K562 (cell line): Measurements from ENCODE around the gene CLDN20. TPM values are rescaled to one million over a fixed set of nuclear protein-coding genes. Genes with fewer than 3 reads are reported as not detected.

Experiments
- ATAC-seq: fragments of 200-7000 bp; cut with Tn5 transposase; 3 replicates; pipeline ENCODE4 v1.9.1; 2020; ENCODE audit warnings: moderate library complexity
- BruUV-seq: library from RNA; stranded (reverse); fragments of 400-500 nt; replicated peaks from 2 replicates; lab custom pipeline; 2021; lab: Mats Ljungman, UMichigan
- CTCF ChIA-PET: fragments of 300-600 bp; formaldehyde crosslinking; extraction: SDS; loops from one replicate; lab custom pipeline; 2021; ENCODE audit warnings: low intra/inter-chr PET ratio; lab: Yijun Ruan, JAX
- POLR2A ChIA-PET: fragments of 300-600, 350-650 bp; sonication (Branson Sonifier 250); formaldehyde crosslinking; extraction: SDS; loops from one replicate; lab custom pipeline; 2021; ENCODE audit warnings: antibody characterized with exemption, inconsistent platforms; lab: Yijun Ruan, JAX
- DNase-seq, 4 experiments: peaks; one replicate each; pipeline versions ENCODE4 v3.0.0 to v3.0.0-alpha.2; 2011 to 2018; ENCODE audit warnings: low spot score in 3 of 4, mixed read lengths in 3 of 4; ENCODE audit errors: extremely low read depth in 1 of 4
- FAIRE-seq: peaks from 2 replicates; lab custom pipeline; 2011; peaks lifted over from hg19 to GRCh38; lab: Jason Lieb, UNC
- H2AFZ ChIP-seq: 2 replicates; pipeline ENCODE4 v1.6.0; 2011; ENCODE audit warnings: low read depth, low read length, control low read depth, inconsistent platforms
- H3K27ac ChIP-seq: fragments of 200-600 bp; 3 replicates; pipeline ENCODE4 v1.8.0; 2011; ENCODE audit warnings: low read depth, mild to moderate bottlenecking, control low read depth, inconsistent platforms, low read length, moderate library complexity, mixed read lengths; ENCODE audit errors: extremely low read depth
- H3K27me3 ChIP-seq, 2 experiments: fragments of 300-600 bp in 1 of 2; 2 replicates in 1 of 2; 3 replicates in 1 of 2; pipeline versions ENCODE4 v1.6.0 to v1.8.0; 2011; ENCODE audit warnings: inconsistent platforms in 2 of 2, low read length in 2 of 2, mild to moderate bottlenecking in 1 of 2, mixed read lengths in 1 of 2, moderate library complexity in 1 of 2; ENCODE audit not compliant: control insufficient read depth in 2 of 2, insufficient read depth in 2 of 2
- H3K36me3 ChIP-seq: fragments of 300-600 bp; 3 replicates; pipeline ENCODE4 v1.8.0; 2011; ENCODE audit warnings: mild to moderate bottlenecking, low read length, inconsistent platforms; ENCODE audit not compliant: control insufficient read depth, insufficient read depth
- H3K4me1 ChIP-seq, 2 experiments: fragments of 200-600 bp in 1 of 2; replicated peaks in 1 of 2; 2 replicates in 1 of 2; 3 replicates in 1 of 2; pipeline versions ENCODE4 v1.5.1 to v1.8.0; 2011; ENCODE audit warnings: inconsistent platforms in 2 of 2, low read length in 2 of 2, mild to moderate bottlenecking in 1 of 2, mixed read lengths in 1 of 2, moderate library complexity in 1 of 2; ENCODE audit not compliant: control insufficient read depth in 2 of 2, insufficient read depth in 2 of 2
- H3K4me2 ChIP-seq: 2 replicates; pipeline ENCODE4 v1.6.1; 2011; ENCODE audit warnings: low read length, control low read depth, inconsistent platforms, mixed read lengths; ENCODE audit not compliant: insufficient read depth
- H3K4me3 ChIP-seq: fragments of 200-600 bp; sonication (generic), shearing (Covaris generic); 2 replicates; pipeline ENCODE4 v1.5.1; 2016; ENCODE audit warnings: control low read depth, inconsistent platforms
- H3K79me2 ChIP-seq: fragments of 200-600 bp; 3 replicates; pipeline ENCODE4 v1.8.0; 2011; ENCODE audit warnings: low read length, inconsistent platforms; ENCODE audit not compliant: control insufficient read depth, insufficient read depth
- H3K9ac ChIP-seq, 2 experiments: 2 replicates each; pipeline versions ENCODE4 v1.6.0 to v1.6.1; 2011; ENCODE audit warnings: low read depth in 2 of 2, low read length in 2 of 2, control low read depth in 1 of 2, inconsistent platforms in 1 of 2, mild to moderate bottlenecking in 1 of 2, mixed read lengths in 1 of 2; ENCODE audit not compliant: insufficient read depth in 1 of 2
- H3K9me1 ChIP-seq: one replicate; pipeline ENCODE4 v1.6.0; 2011; ENCODE audit warnings: inconsistent platforms, mild to moderate bottlenecking, low read length, moderate library complexity; ENCODE audit not compliant: control insufficient read depth, insufficient read depth
- H3K9me3 ChIP-seq: replicated peaks from 2 replicates; pipeline ENCODE4 v1.5.1; 2011; ENCODE audit warnings: low read depth, low read length, inconsistent platforms; ENCODE audit not compliant: control insufficient read depth, insufficient read depth
- H4K20me1 ChIP-seq: replicated peaks from 2 replicates; pipeline ENCODE4 v1.6.1; 2011; ENCODE audit warnings: low read length, inconsistent platforms, mixed read lengths; ENCODE audit not compliant: control insufficient read depth, insufficient read depth
- CHD1 ChIP-seq: fragments of 200-600 bp; sonication (generic); IDR thresholded peaks from one replicate; pipeline ENCODE4 v1.6.1; 2012; ENCODE audit warnings: mild to moderate bottlenecking, moderate library complexity, low read length, inconsistent platforms
- E2F4 ChIP-seq: sonication (generic); formaldehyde crosslinking; IDR thresholded peaks from 2 replicates; pipeline ENCODE4 v1.8.0; 2022; ENCODE audit warnings: mild to moderate bottlenecking, low read depth, missing genetic modification reagents
- ELF1 ChIP-seq: fragments of 200-800 bp; sonication (Bioruptor generic); IDR thresholded peaks from 2 replicates; pipeline ENCODE4 v1.6.1; 2016; ENCODE audit warnings: missing genetic modification characterization, missing compliant biosample characterization
- MNT ChIP-seq, 2 experiments: fragments of 450-650 bp; conservative IDR thresholded peaks; 2 replicates each; pipeline ENCODE4 v1.6.1; 2017; ENCODE audit warnings: mild to moderate bottlenecking in 2 of 2, moderate library complexity in 2 of 2
- POLR2H ChIP-seq: IDR thresholded peaks from 2 replicates; pipeline ENCODE4 v1.6.1; 2016; ENCODE audit warnings: missing genetic modification characterization, low read depth, mild to moderate bottlenecking, control low read depth, missing compliant biosample characterization, moderate library complexity
- RAD51 ChIP-seq: fragments of 450-650 bp; IDR thresholded peaks from 2 replicates; pipeline ENCODE4 v1.7.1; 2016; ENCODE audit warnings: low read depth, mild to moderate bottlenecking, borderline replicate concordance
- TCFL5 ChIP-seq: fragments of 250-450 bp; sonication (Bioruptor Pico); conservative IDR thresholded peaks from 2 replicates; pipeline ENCODE4 v1.6.1; 2021; ENCODE audit warnings: mild to moderate bottlenecking, moderate library complexity, matching md5 sums
- ZBTB8A ChIP-seq: fragments of 450-650 bp; IDR thresholded peaks from 2 replicates; pipeline ENCODE4 v1.6.1; 2018; ENCODE audit warnings: mild to moderate bottlenecking, moderate library complexity; ENCODE audit not compliant: partially characterized antibody
- WGBS: fragments of 100-300 bp; shearing (Covaris generic); methylation state at CpG from one replicate; pipeline ENCODE4 v1.1.6; 2016; ENCODE audit warnings: low coverage, mixed read lengths; ENCODE audit not compliant: insufficient coverage; ENCODE audit errors: missing lambda C conversion rate; 5-methylcytosine and 5-hydroxymethylcytosine counted together
- in situ Hi-C: fragments of 300-500 bp; cut with MboI; formaldehyde crosslinking; loops from 4 replicates; pipeline ENCODE4 v1.15.0; 2018; ENCODE audit warnings: inconsistent platforms, mixed read lengths
- intact Hi-C: fragments of 100-400 bp; cut with micrococcal nuclease; formaldehyde crosslinking; loops from 2 replicates; pipeline ENCODE4 v1.14.2; 2022
- polyA plus RNA-seq, 8 experiments: library from polyadenylated mRNA; depleted of rRNA in 4 of 8; stranded (reverse) in 5 of 8; unstranded in 3 of 8; fragments of >200 nt; fragmentation: Nextera tagmentation in 2 of 8; fragmentation: Illumina TruSeq in 1 of 8; extraction: Ambion mirVana in 2 of 8; extraction: Trizol in 1 of 8; gene quantifications; 2 replicates each; pipeline versions ENCODE4 v1.2.1 to v1.2.3, GENCODE V29; 2011 to 2014; ENCODE audit warnings: inconsistent platforms in 1 of 8, missing spikeins in 1 of 8
- total RNA-seq, 7 experiments: library from RNA; depleted of rRNA in 6 of 7; stranded (reverse); fragments of >200 nt in 6 of 7; fragmentation: Illumina TruSeq in 2 of 7; extraction: Trizol in 2 of 7; gene quantifications; 2 replicates each; pipeline versions ENCODE4 v1.2.1 to v1.2.3, GENCODE V29; 2011 to 2021; ENCODE audit warnings: low replicate concordance in 1 of 7
- TF ChIP-seq, protein P1 (sequence below), 3 experiments: IDR thresholded peaks in 2 of 3; conservative IDR thresholded peaks in 1 of 3; 2 replicates each; pipeline ENCODE4 v1.5.1; 2011 to 2012; ENCODE audit warnings: low read length in 3 of 3, mild to moderate bottlenecking in 3 of 3, control low read depth in 2 of 3, improper control_type of control experiment in 1 of 3, inconsistent platforms in 1 of 3, low read depth in 1 of 3, mixed read lengths in 1 of 3, moderate library complexity in 1 of 3; ENCODE audit not compliant: insufficient read depth in 2 of 3
- TF ChIP-seq, protein P2 (sequence below): fragments of 450-650 bp; formaldehyde crosslinking; IDR thresholded peaks from 2 replicates; pipeline ENCODE4 v1.4.0; 2020; ENCODE audit warnings: mild to moderate bottlenecking, mixed read lengths
- TF ChIP-seq, protein P3 (sequence below): fragments of 200-800 bp; sonication (Bioruptor generic); IDR thresholded peaks from 2 replicates; pipeline ENCODE4 v1.6.1; 2017; ENCODE audit warnings: missing genetic modification characterization, missing compliant biosample characterization
- TF ChIP-seq, protein P4 (sequence below): sonication (generic); formaldehyde crosslinking; IDR thresholded peaks from 2 replicates; pipeline ENCODE4 v1.8.0; 2022; ENCODE audit warnings: mild to moderate bottlenecking, missing genetic modification reagents

CLDN20 gene
- total and polyA plus RNA-seq, 9 of the 15 experiments (the other 6 are each of a cell fraction or from before 2014, with no cell fraction given), result not detected

GRCh38 chr6:155259204-155259603 lies 4.6 kb upstream of the CLDN20 start:
- no TSS peak for BruUV-seq
- TF ChIP-seq, protein P1, sequence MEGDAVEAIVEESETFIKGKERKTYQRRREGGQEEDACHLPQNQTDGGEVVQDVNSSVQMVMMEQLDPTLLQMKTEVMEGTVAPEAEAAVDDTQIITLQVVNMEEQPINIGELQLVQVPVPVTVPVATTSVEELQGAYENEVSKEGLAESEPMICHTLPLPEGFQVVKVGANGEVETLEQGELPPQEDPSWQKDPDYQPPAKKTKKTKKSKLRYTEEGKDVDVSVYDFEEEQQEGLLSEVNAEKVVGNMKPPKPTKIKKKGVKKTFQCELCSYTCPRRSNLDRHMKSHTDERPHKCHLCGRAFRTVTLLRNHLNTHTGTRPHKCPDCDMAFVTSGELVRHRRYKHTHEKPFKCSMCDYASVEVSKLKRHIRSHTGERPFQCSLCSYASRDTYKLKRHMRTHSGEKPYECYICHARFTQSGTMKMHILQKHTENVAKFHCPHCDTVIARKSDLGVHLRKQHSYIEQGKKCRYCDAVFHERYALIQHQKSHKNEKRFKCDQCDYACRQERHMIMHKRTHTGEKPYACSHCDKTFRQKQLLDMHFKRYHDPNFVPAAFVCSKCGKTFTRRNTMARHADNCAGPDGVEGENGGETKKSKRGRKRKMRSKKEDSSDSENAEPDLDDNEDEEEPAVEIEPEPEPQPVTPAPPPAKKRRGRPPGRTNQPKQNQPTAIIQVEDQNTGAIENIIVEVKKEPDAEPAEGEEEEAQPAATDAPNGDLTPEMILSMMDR (IDR thresholded peaks at IDR 0.05 in 2 of 3, conservative IDR thresholded peaks at IDR 0.05 in 1 of 3; ENCODE audit: insufficient read depth in 2 of 3, low read depth in 1 of 3, low read length in 3 of 3), result no peak
- no peak for TF ChIP-seq RAD51
- TF ChIP-seq, protein P2, sequence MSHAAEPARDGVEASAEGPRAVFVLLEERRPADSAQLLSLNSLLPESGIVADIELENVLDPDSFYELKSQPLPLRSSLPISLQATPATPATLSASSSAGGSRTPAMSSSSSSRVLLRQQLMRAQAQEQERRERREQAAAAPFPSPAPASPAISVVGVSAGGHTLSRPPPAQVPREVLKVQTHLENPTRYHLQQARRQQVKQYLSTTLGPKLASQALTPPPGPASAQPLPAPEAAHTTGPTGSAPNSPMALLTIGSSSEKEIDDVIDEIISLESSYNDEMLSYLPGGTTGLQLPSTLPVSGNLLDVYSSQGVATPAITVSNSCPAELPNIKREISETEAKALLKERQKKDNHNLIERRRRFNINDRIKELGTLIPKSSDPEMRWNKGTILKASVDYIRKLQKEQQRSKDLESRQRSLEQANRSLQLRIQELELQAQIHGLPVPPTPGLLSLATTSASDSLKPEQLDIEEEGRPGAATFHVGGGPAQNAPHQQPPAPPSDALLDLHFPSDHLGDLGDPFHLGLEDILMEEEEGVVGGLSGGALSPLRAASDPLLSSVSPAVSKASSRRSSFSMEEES (CRISPR knock-in tag), result no peak
- TF ChIP-seq, protein P3, sequence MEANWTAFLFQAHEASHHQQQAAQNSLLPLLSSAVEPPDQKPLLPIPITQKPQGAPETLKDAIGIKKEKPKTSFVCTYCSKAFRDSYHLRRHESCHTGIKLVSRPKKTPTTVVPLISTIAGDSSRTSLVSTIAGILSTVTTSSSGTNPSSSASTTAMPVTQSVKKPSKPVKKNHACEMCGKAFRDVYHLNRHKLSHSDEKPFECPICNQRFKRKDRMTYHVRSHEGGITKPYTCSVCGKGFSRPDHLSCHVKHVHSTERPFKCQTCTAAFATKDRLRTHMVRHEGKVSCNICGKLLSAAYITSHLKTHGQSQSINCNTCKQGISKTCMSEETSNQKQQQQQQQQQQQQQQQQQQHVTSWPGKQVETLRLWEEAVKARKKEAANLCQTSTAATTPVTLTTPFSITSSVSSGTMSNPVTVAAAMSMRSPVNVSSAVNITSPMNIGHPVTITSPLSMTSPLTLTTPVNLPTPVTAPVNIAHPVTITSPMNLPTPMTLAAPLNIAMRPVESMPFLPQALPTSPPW, result no peak
- no peak for TF ChIP-seq POLR2H
- TF ChIP-seq ELF1 (tag), result no peak
- TF ChIP-seq MNT (conservative IDR thresholded peaks at IDR 0.05), result no peak
- no peak for TF ChIP-seq CHD1
- TF ChIP-seq, protein P4, sequence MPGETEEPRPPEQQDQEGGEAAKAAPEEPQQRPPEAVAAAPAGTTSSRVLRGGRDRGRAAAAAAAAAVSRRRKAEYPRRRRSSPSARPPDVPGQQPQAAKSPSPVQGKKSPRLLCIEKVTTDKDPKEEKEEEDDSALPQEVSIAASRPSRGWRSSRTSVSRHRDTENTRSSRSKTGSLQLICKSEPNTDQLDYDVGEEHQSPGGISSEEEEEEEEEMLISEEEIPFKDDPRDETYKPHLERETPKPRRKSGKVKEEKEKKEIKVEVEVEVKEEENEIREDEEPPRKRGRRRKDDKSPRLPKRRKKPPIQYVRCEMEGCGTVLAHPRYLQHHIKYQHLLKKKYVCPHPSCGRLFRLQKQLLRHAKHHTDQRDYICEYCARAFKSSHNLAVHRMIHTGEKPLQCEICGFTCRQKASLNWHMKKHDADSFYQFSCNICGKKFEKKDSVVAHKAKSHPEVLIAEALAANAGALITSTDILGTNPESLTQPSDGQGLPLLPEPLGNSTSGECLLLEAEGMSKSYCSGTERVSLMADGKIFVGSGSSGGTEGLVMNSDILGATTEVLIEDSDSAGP (CRISPR knock-in tag), result no peak
- no peak for TF ChIP-seq ZBTB8A
- TF ChIP-seq TCFL5, result no peak
- TF ChIP-seq E2F4 (CRISPR knock-in tag), result no peak

More at GRCh38 chr6:155259204-155259603, 4.6 kb upstream of the CLDN20 start:
- no peak overlapping the region for H3K4me3 ChIP-seq
- H3K4me1 ChIP-seq, result no peaks in the 10 kb centered on the region
- CTCF ChIA-PET, result no interaction called here
- no peaks in the 10 kb centered on the region for H4K20me1 ChIP-seq
- no peaks in the 10 kb centered on the region for H3K79me2 ChIP-seq
- intact Hi-C loops, result no loop called here
- no peak overlapping the region for H2AFZ ChIP-seq
- no peak overlapping the region for H3K9ac ChIP-seq
- H3K36me3 ChIP-seq, result peaks cover 87% of the 10 kb centered on the region; the same call in 2 of the 3 replicates
- FAIRE-seq (no peak), ATAC-seq (no peak), DNase-seq (no peak)
- 97% methylated on average over 3 of the region's 3 CpGs for WGBS
- no peak overlapping the region for H3K4me2 ChIP-seq
- H3K27me3 ChIP-seq, result no peaks in the 10 kb centered on the region
- POLR2A ChIA-PET, result interaction anchor here (0.6 to 2.0 kb wide), 3 partner anchors 11 to 592 kb away, joined by 3 to 5 read pairs (median 3); no protein-coding TSS in a partner anchor
- in situ Hi-C loops, result no loop called here
- peaks cover 10% of the 10 kb centered on the region for H3K9me1 ChIP-seq
- no peaks in the 10 kb centered on the region for H3K9me3 ChIP-seq
- H3K27ac ChIP-seq, result no peak overlapping the region
